HepG2 (cell line): ENCODE data around the gene MIEF2. TPM values are rescaled to one million over a fixed set of nuclear protein-coding genes. Genes with fewer than 3 reads are reported as not detected.
A peak's percentile ranks its signal among the peaks of the same experiment; 100 is the strongest.

ENCODE experiments used
- BRF2 ChIP-seq: sonication (generic); formaldehyde crosslinking; IDR thresholded peaks from 2 replicates; pipeline ENCODE4 v1.8.1; 2022; ENCODE audit warnings: mild to moderate bottlenecking, missing genetic modification reagents
- CENPX ChIP-seq: sonication (generic); formaldehyde crosslinking; IDR thresholded peaks from 2 replicates; pipeline ENCODE4 v1.9.0; 2021; ENCODE audit warnings: mild to moderate bottlenecking, missing genetic modification reagents, moderate library complexity
- DRAP1 ChIP-seq: IDR thresholded peaks from 2 replicates; pipeline ENCODE4 v1.6.1; 2016; ENCODE audit warnings: missing genetic modification reagents, missing compliant biosample characterization
- EEA1 ChIP-seq: sonication (generic); formaldehyde crosslinking; IDR thresholded peaks from 2 replicates; pipeline ENCODE4 v1.5.1; 2020; ENCODE audit warnings: mild to moderate bottlenecking, missing genetic modification reagents, borderline replicate concordance
- HDAC1 ChIP-seq: sonication (generic); formaldehyde crosslinking; IDR thresholded peaks from 2 replicates; pipeline ENCODE4 v1.5.1; 2020; ENCODE audit warnings: mild to moderate bottlenecking, missing genetic modification reagents
- HDAC6 ChIP-seq: fragments of 200-600 bp; sonication (generic); IDR thresholded peaks from 2 replicates; pipeline ENCODE4 v1.7.0; 2017; ENCODE audit warnings: mild to moderate bottlenecking, antibody characterized with exemption, low read length, low read depth
- HMG20B ChIP-seq: conservative IDR thresholded peaks from 2 replicates; pipeline ENCODE4 v1.6.1; 2016; ENCODE audit warnings: missing genetic modification reagents, missing compliant biosample characterization
- MNT ChIP-seq: fragments of 450-650 bp; IDR thresholded peaks from 2 replicates; pipeline ENCODE4 v1.6.1; 2016
- MTA1 ChIP-seq: sonication (generic); formaldehyde crosslinking; IDR thresholded peaks from 2 replicates; pipeline ENCODE4 v1.4.0; 2020; ENCODE audit warnings: missing genetic modification reagents, mild to moderate bottlenecking, borderline replicate concordance
- MTF2 ChIP-seq: sonication (generic); formaldehyde crosslinking; IDR thresholded peaks from 2 replicates; pipeline ENCODE4 v1.5.0; 2020; ENCODE audit warnings: missing genetic modification reagents, borderline replicate concordance
- PTBP1 ChIP-seq: fragments of 200-400 bp; formaldehyde crosslinking; IDR thresholded peaks from 2 replicates; pipeline ENCODE4 v1.6.1; 2018; ENCODE audit warnings: low read length, low read depth; ENCODE audit not compliant: poor library complexity, severe bottlenecking
- RXRA ChIP-seq: sonication (generic); formaldehyde crosslinking; IDR thresholded peaks from 2 replicates; pipeline ENCODE4 v1.5.1; 2020; ENCODE audit warnings: missing genetic modification reagents
- SMARCC2 ChIP-seq: fragments of 450-650 bp; IDR thresholded peaks from 2 replicates; pipeline ENCODE4 v1.6.1; 2017; ENCODE audit warnings: antibody characterized with exemption, mild to moderate bottlenecking
- TBX2 ChIP-seq: sonication (generic); formaldehyde crosslinking; IDR thresholded peaks from 2 replicates; pipeline ENCODE4 v1.5.0; 2020; ENCODE audit warnings: missing genetic modification reagents, mild to moderate bottlenecking, borderline replicate concordance
- TERF1 ChIP-seq: sonication (generic); formaldehyde crosslinking; IDR thresholded peaks from 2 replicates; pipeline ENCODE4 v1.8.0; 2022; ENCODE audit warnings: mild to moderate bottlenecking, missing genetic modification reagents, moderate library complexity
- ZBTB14 ChIP-seq: sonication (generic); formaldehyde crosslinking; IDR thresholded peaks from 2 replicates; pipeline ENCODE4 v1.4.0; 2020; ENCODE audit warnings: missing genetic modification reagents
- ZNF20 ChIP-seq: sonication (generic); formaldehyde crosslinking; IDR thresholded peaks from 2 replicates; pipeline ENCODE4 v1.4.0; 2020; ENCODE audit warnings: mild to moderate bottlenecking, moderate library complexity, missing genetic modification reagents
- ZNF503 ChIP-seq: sonication (generic); formaldehyde crosslinking; IDR thresholded peaks from 2 replicates; pipeline ENCODE4 v1.4.0; 2020; ENCODE audit warnings: missing genetic modification reagents
- ZNF512 ChIP-seq: sonication (generic); formaldehyde crosslinking; IDR thresholded peaks from 2 replicates; pipeline ENCODE4 v1.4.0; 2020; ENCODE audit warnings: mild to moderate bottlenecking, missing genetic modification reagents
- ZNF570 ChIP-seq: sonication (generic); formaldehyde crosslinking; IDR thresholded peaks from 2 replicates; pipeline ENCODE4 v1.4.0; 2020; ENCODE audit warnings: mild to moderate bottlenecking, missing genetic modification reagents, borderline replicate concordance
- polyA plus RNA-seq, 8 experiments: library from polyadenylated mRNA; depleted of rRNA in 3 of 8; stranded (reverse) in 7 of 8; unstranded in 1 of 8; fragments of >200 nt; fragmentation: Illumina TruSeq in 4 of 8; extraction: Trizol in 4 of 8; gene quantifications; 2 replicates each; pipeline versions ENCODE4 v1.2.1 to v1.2.3, GENCODE V29; 2011 to 2016; ENCODE audit warnings: low read depth in 4 of 8, missing spikeins in 1 of 8, mixed read lengths in 1 of 8; ENCODE audit not compliant: insufficient read depth in 1 of 8
- total RNA-seq, 5 experiments: library from RNA; depleted of rRNA; stranded (reverse); fragments of >200 nt; fragmentation: Illumina TruSeq; extraction: Trizol; gene quantifications; 2 replicates each; pipeline ENCODE4 v1.2.3, GENCODE V29; 2016; ENCODE audit warnings: low read depth in 1 of 5

Gene MIEF2
- total and polyA plus RNA-seq, 2 of the 13 experiments (the other 11 are each of a cell fraction or from before 2014, with no cell fraction given), result 6.0 to 8.0 TPM

GRCh38 chr17:18258356-18259038 is 2.0 kb upstream of the MIEF2 start, which contains the start of gene FLII (continued):
- no peak for TF ChIP-seq TERF1 (CRISPR knock-in tag)
- TF ChIP-seq BRF2, result no peak
- no peak for TF ChIP-seq CENPX (CRISPR knock-in tag)
- TF ChIP-seq HDAC6, result no peak
- no peak; the same call in 1 of the 2 replicates for TF ChIP-seq MTA1 (CRISPR knock-in tag)
- TF ChIP-seq ZNF512 (CRISPR knock-in tag), result no peak
- no peak for TF ChIP-seq HMG20B
- peak; percentile 64 for TF ChIP-seq HDAC1 (CRISPR knock-in tag)
- TF ChIP-seq ZNF503 (CRISPR knock-in tag), result no peak
- no peak for TF ChIP-seq MNT
- TF ChIP-seq RXRA (CRISPR knock-in tag), result no peak
- no peak for TF ChIP-seq SMARCC2
- peak; percentile 71 for TF ChIP-seq TBX2 (CRISPR knock-in tag)
- no peak for TF ChIP-seq MTF2 (CRISPR knock-in tag)
- no peak; the same call in 1 of the 2 replicates for TF ChIP-seq ZBTB14 (CRISPR knock-in tag)
- 0 out of 2 replicates have a peak, but pooled peaks have one; percentile 20 for TF ChIP-seq ZNF20 (CRISPR knock-in tag)
- TF ChIP-seq PTBP1, result no peak
- no peak for TF ChIP-seq ZNF570 (CRISPR knock-in tag)
- TF ChIP-seq EEA1 (CRISPR knock-in tag), result no peak
- no peak for TF ChIP-seq DRAP1 (CRISPR knock-in tag)
